Measurements from ENCODE around the gene SH3RF2.

DNA sequence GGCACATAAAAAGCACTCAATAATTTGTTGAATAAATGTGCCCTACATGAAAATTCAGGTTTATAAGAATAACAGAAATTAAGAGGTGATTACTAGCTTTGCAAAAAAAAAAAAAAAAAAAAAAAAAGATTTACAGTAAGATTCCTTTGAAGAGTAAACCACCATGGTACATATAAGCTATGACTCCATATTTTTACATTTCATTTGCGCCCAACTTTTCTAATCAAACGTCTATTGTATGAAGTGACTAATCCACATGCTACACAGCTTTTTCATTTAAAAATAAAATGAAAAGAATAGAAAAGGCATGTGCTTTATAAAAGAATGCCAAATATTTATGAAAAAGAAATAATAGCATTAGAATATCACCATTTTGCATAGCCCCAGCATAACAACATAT is 169.1 kb downstream of the SH3RF2 start, which contains the start of gene PLAC8L1:
- TF ChIP-seq POLR2A (IDR thresholded peaks at IDR 0.05; ENCODE audit: low read depth, low read length) (no peak), MYC (IDR thresholded peaks at IDR 0.05; ENCODE audit: low read depth, low read length) (no peak), EZH2 (IDR thresholded peaks at IDR 0.05; ENCODE audit: borderline replicate concordance, low read depth, low read length, severe bottlenecking) (no peak), JUN (IDR thresholded peaks at IDR 0.05; ENCODE audit: borderline replicate concordance, insufficient read depth, insufficient read length, low read depth) (no peak)
- TF ChIP-seq, protein P1, sequence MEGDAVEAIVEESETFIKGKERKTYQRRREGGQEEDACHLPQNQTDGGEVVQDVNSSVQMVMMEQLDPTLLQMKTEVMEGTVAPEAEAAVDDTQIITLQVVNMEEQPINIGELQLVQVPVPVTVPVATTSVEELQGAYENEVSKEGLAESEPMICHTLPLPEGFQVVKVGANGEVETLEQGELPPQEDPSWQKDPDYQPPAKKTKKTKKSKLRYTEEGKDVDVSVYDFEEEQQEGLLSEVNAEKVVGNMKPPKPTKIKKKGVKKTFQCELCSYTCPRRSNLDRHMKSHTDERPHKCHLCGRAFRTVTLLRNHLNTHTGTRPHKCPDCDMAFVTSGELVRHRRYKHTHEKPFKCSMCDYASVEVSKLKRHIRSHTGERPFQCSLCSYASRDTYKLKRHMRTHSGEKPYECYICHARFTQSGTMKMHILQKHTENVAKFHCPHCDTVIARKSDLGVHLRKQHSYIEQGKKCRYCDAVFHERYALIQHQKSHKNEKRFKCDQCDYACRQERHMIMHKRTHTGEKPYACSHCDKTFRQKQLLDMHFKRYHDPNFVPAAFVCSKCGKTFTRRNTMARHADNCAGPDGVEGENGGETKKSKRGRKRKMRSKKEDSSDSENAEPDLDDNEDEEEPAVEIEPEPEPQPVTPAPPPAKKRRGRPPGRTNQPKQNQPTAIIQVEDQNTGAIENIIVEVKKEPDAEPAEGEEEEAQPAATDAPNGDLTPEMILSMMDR (IDR thresholded peaks at IDR 0.05; ENCODE audit: extremely low read depth in 1 of 2, insufficient read depth in 1 of 2, low read depth in 1 of 2, low read length in 2 of 2) = no peak
- TF ChIP-seq, protein P2, sequence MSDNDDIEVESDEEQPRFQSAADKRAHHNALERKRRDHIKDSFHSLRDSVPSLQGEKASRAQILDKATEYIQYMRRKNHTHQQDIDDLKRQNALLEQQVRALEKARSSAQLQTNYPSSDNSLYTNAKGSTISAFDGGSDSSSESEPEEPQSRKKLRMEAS (IDR thresholded peaks at IDR 0.05; ENCODE audit: insufficient read depth, insufficient read length) = no peak
